Karpas-422 (cell line): Measurements from ENCODE around the gene TBCA. TPM values are rescaled to one million over a fixed set of nuclear protein-coding genes. Genes with fewer than 3 reads are reported as not detected.

Source experiments
- DNase-seq: peaks from one replicate; pipeline ENCODE4 v3.0.0-alpha.2; 2015
- H2AFZ ChIP-seq: fragments of 200-600 bp; sonication (generic); 2 replicates; pipeline ENCODE4 v1.6.1; 2014; ENCODE audit warnings: antibody characterized with exemption, low read length, mixed read lengths
- H3K27ac ChIP-seq: fragments of 200-600 bp; sonication (generic); 2 replicates; pipeline ENCODE4 v1.5.1; 2014; ENCODE audit warnings: mild to moderate bottlenecking, low read length, moderate library complexity
- H3K27me3 ChIP-seq: fragments of 200-600 bp; sonication (generic); 2 replicates; pipeline ENCODE4 v1.6.1; 2014; ENCODE audit warnings: low read length, mixed read lengths
- H3K36me3 ChIP-seq: fragments of 200-600 bp; sonication (generic); 2 replicates; pipeline ENCODE4 v1.6.1; 2014; ENCODE audit warnings: low read length, mixed read lengths; ENCODE audit not compliant: insufficient read depth
- H3K4me1 ChIP-seq: fragments of 200-600 bp; sonication (generic); 2 replicates; pipeline ENCODE4 v1.6.1; 2014; ENCODE audit warnings: mild to moderate bottlenecking, low read length, mixed read lengths
- H3K4me2 ChIP-seq: fragments of 200-600 bp; sonication (generic); 2 replicates; pipeline ENCODE4 v1.6.1; 2014; ENCODE audit warnings: low read length, low read depth, mild to moderate bottlenecking; ENCODE audit not compliant: poor library complexity, severe bottlenecking
- H3K4me3 ChIP-seq: fragments of 200-600 bp; sonication (generic); 2 replicates; pipeline ENCODE4 v1.5.1; 2014; ENCODE audit warnings: mild to moderate bottlenecking, antibody characterized with exemption, low read length, mixed read lengths
- H3K79me2 ChIP-seq: fragments of 200-600 bp; sonication (generic); 2 replicates; pipeline ENCODE4 v1.6.1; 2014; ENCODE audit warnings: mild to moderate bottlenecking, low read length, mixed read lengths
- H3K9ac ChIP-seq: fragments of 200-600 bp; sonication (generic); 2 replicates; pipeline ENCODE4 v1.6.0; 2014; ENCODE audit warnings: low read length
- H3K9me2 ChIP-seq: fragments of 200-600 bp; sonication (generic), shearing (Covaris generic); replicated peaks from 2 replicates; pipeline ENCODE4 v1.6.0; 2014; ENCODE audit warnings: mild to moderate bottlenecking, low read length, moderate library complexity; ENCODE audit not compliant: insufficient read depth
- H3K9me3 ChIP-seq: fragments of 300-700, 200-600 bp; sonication (generic); 2 replicates; pipeline ENCODE4 v1.6.1; 2014; ENCODE audit warnings: low read length, mixed read lengths
- H4K20me1 ChIP-seq: fragments of 200-600 bp; sonication (generic); 2 replicates; pipeline ENCODE4 v1.6.1; 2014; ENCODE audit warnings: mild to moderate bottlenecking, antibody characterized with exemption, low read length, low read depth; ENCODE audit not compliant: insufficient read depth
- total RNA-seq: library from RNA; depleted of rRNA; stranded (reverse); fragments of >200 nt; shearing (Covaris generic); gene quantifications from 2 replicates; pipeline ENCODE4 v1.2.3, GENCODE V29; 2014; ENCODE audit warnings: low replicate concordance

The TBCA gene
- total RNA-seq, 1 experiment from 2014 or later, result 324 TPM

DNA sequence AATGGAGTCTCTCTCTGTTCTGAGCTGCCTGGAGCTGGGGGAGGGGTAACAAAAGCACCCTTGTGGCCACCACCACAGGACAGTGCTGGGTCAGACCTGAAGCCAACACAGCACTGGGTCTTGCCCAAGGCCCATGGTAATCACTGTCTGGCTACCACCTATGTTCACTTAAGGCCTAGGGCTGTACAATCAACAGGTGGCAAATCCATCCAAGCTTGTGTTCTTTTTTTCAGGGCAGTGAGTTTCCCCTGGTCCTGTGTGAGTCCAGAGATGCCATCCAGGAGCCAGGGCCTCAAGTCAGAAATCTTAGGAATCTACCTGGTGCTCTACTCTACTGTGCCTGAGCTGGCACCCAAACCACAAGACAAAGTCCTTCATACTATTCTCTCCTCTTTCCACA, 117.5 kb downstream of the TBCA start:
- Histone ChIP-seq H3K4me1 (no peaks in the 10 kb centered on the region), H4K20me1 (no peaks in the 10 kb centered on the region), H3K79me2 (no peaks in the 10 kb centered on the region), H3K36me3 (no peaks in the 10 kb centered on the region), H2AFZ (no peak overlapping the region), H3K4me2 (no peak overlapping the region), H3K9ac (no peak overlapping the region), H3K27me3 (no peaks in the 10 kb centered on the region; the same call in 1 of the 2 replicates), H3K9me2 (no peaks in the 10 kb centered on the region), H3K27ac (no peak overlapping the region), H3K4me3 (no peak overlapping the region), H3K9me3 (no peaks in the 10 kb centered on the region)
- no peak for DNase-seq

DNA sequence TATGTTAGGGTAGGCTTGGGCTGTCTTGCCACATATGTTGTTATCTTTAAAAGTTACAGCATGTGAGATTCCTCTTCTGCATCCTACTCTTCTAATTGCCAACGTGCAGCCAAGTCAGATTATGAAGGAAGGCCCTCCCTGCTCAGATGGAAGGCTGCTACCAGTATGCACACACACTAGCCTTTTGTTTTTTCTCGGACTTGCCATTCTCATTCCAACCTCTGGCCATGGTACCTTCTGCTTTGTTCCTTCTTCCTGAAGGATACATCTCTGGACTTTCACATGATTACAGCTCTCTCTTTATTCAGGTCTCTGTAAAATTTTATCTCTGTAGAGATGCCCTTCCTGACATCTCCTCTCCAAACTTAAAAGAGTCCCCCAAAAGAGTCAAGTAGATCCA, 124.8 kb downstream of the TBCA start:
- no peaks in the 10 kb centered on the region for H3K9me2 ChIP-seq

DNA sequence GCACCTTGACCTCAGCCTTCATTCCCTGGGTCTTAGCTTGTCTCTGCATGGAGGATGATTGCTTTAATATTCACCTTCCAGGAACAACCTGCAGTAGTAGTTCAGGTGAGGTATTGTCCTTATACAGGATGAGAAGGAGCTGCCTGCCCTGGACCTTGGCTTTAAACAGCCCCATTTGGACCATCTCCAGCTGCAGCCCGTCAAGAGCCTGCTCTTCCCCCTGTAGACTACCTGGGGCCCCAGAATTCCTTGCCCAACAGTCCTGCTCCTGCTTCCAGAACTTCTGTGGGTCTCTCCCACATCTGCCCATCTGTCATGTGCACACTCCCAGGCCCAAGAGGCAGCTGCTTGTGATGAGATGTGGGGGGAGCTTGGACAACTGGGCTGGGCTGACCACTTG, 125.5 kb downstream of the TBCA start:
- H3K4me1 ChIP-seq, result no peaks in the 10 kb centered on the region
- no peak overlapping the region for H3K4me3 ChIP-seq
- H3K9me3 ChIP-seq, result no peaks in the 10 kb centered on the region
- no peaks in the 10 kb centered on the region for H3K36me3 ChIP-seq
- H2AFZ ChIP-seq, result no peak overlapping the region
- no peaks in the 10 kb centered on the region for H3K9me2 ChIP-seq
- H3K27me3 ChIP-seq, result no peaks in the 10 kb centered on the region
- no peak for DNase-seq
- H3K27ac ChIP-seq, result no peak overlapping the region
- no peaks in the 10 kb centered on the region for H4K20me1 ChIP-seq
- no peak overlapping the region for H3K4me2 ChIP-seq
- no peak overlapping the region for H3K9ac ChIP-seq
- H3K79me2 ChIP-seq, result no peaks in the 10 kb centered on the region

More for the DNA sequence above, 124.8 kb downstream of the TBCA start:
- H3K9me3 ChIP-seq, result no peaks in the 10 kb centered on the region
- H3K9ac ChIP-seq, result no peak overlapping the region
- no peaks in the 10 kb centered on the region for H3K4me1 ChIP-seq
- H3K4me3 ChIP-seq, result no peak overlapping the region
- no peaks in the 10 kb centered on the region for H3K79me2 ChIP-seq
- no peak for DNase-seq
- H2AFZ ChIP-seq, result no peak overlapping the region
- H3K36me3 ChIP-seq, result no peaks in the 10 kb centered on the region
- no peaks in the 10 kb centered on the region for H4K20me1 ChIP-seq
- H3K4me2 ChIP-seq, result no peak overlapping the region
- no peak overlapping the region for H3K27ac ChIP-seq
- no peaks in the 10 kb centered on the region for H3K27me3 ChIP-seq

DNA sequence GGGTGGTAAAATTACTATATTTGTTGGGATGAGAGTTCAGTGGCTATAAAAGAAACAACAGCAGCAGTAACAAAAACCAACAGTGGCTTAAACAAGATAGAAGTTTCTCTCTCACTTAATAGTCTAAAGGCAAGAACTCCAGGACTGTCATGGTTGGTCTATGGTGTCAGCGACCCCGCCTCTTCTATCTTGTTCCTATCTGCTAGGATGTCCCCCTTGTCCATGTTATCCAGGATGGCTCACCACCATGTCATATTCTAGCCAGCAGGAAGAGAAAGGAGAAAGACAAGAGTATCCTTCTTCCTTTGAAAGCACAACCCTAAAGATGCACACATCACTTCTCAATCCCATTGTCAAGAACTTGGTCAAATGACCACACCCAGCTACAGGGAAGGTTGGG, 126.4 kb downstream of the TBCA start:
- Histone ChIP-seq H3K4me1 (no peaks in the 10 kb centered on the region), H3K9ac (no peak overlapping the region), H3K9me3 (no peaks in the 10 kb centered on the region), H2AFZ (no peak overlapping the region), H4K20me1 (no peaks in the 10 kb centered on the region), H3K36me3 (no peaks in the 10 kb centered on the region), H3K27me3 (no peaks in the 10 kb centered on the region), H3K79me2 (no peaks in the 10 kb centered on the region), H3K4me2 (no peak overlapping the region), H3K27ac (no peak overlapping the region), H3K9me2 (no peaks in the 10 kb centered on the region), H3K4me3 (no peak overlapping the region)
- no peak for DNase-seq

DNA sequence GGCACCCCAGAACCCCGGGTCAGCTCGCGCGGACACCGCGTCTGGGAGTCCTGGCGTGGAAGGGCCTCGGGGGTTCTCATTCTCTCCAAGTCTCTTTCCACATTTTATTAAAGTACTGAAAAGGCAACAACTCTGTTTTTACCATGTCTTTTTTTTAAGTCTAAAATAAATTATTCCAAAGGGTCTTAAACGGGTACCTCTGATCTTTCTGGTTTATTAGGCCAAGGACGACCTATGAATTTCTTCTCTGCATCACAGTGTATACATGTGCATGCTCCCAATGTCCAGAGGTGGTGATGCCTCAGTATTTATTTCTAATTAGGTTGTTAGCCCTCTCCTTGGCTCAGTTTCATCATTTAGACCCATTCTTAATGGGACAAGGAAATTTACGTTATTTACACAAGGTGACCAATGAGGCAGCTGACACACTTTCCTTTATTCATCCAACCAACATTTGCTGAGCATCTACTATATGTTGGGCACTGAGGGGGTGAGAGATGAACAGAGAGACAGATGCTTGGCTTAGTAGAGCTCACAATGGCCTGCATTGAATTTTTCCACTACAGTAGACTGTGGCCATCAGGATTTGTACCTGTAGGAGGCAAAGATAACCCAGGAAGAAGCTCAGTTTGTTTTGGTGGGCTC, 130.0 kb downstream of the TBCA start:
- H3K27me3 ChIP-seq, result no peaks in the 10 kb centered on the region
- no peak overlapping the region for H3K4me2 ChIP-seq

DNA sequence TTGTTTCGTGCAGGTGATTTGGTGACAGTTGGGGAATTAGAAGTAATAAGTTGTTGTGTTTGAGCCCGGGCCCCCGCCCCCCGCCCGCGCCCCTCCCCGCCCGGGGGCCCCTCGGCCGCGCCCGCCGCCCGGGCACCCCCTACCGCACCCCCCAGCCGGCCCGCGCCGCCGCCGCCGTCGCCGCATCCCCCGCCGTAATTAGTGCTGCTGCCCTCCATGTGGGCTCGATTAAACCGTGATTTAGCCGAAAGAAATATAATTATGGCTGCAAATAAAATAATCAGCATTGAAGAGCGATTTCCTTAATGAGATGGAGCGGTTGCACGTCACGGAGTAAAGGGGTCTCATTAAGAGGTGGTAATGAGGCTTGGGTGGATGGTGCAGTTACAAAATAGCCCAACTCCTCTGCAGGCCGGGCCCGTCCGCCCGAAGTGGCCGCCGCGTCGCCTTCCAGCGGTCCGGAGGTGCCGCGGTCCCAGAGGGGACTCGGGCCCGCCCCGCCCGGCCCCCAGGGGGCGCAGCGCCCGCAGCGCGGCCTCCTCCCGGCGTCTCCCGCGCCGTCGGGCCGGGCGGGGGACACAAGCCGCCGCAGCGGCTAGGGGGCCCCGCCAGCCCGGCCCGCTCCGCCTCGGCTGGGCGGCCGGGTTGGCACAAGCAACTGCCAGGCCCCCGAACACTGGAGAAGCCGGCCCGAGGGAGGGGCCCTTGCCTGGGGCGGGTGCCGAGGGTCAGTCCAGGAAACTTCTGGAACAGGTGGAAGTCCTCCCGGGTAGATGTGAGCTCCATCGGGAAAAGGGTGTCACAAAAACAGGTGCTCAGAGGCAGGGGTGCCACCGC, 130.8 kb downstream of the TBCA start:
- Histone ChIP-seq H3K4me1 (no peaks in the 10 kb centered on the region), H3K9me2 (no peaks in the 10 kb centered on the region), H3K79me2 (no peaks in the 10 kb centered on the region), H3K4me2 (peak overlapping the region; percentile 47), H3K27me3 (no peaks in the 10 kb centered on the region), H4K20me1 (no peaks in the 10 kb centered on the region), H3K9me3 (no peaks in the 10 kb centered on the region), H3K36me3 (no peaks in the 10 kb centered on the region), H3K27ac (no peak overlapping the region), H3K9ac (no peak overlapping the region), H3K4me3 (no peak overlapping the region), H2AFZ (no peak overlapping the region)
- DNase-seq, result peak; percentile 58

More for the DNA sequence above, 130.0 kb downstream of the TBCA start:
- Histone ChIP-seq H3K4me3 (no peak overlapping the region), H3K27ac (no peak overlapping the region), H3K36me3 (no peaks in the 10 kb centered on the region), H3K9me3 (no peaks in the 10 kb centered on the region), H2AFZ (no peak overlapping the region), H3K4me1 (no peaks in the 10 kb centered on the region), H3K9me2 (no peaks in the 10 kb centered on the region), H3K79me2 (no peaks in the 10 kb centered on the region), H4K20me1 (no peaks in the 10 kb centered on the region), H3K9ac (no peak overlapping the region)
- DNase-seq, result no peak

DNA sequence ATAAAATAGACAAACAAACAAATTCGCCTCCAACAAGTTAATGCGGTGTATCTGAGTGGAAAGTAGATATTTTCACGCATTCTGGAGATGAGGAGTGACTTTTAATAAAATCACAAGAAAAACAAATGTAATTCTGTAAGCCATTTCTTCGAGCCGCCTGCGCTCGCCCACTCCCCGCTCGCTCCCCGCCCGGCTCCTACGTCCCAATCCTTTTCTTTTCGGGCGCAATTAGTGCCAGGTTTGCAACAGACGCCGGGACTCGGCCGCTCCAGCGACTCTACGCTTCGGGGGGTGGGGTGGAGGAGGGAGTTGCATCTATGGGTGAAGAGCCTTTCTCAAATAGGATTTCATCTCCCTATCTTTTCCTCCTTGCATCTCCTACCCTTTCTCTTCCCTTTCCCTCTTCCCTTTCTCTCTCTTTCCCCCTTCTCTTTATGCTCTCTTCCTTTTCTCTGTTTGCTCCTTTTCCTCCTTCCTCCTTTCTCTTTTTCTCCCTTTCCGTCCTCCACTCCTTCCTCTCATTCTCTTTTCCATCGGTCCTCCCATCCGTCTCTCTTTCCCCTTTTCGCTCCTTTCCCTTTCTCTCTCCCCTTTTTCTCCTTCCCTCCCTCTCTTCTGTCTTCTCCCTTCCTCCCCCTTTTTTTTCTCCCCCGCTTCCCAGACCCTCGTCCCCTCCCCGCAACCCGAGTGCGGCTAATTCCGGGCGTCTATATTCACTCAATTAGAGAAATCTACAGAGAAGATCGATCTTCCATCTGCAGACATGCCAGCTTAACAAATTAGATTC, 131.6 kb downstream of the TBCA start:
- Histone ChIP-seq H3K27me3 (no peaks in the 10 kb centered on the region), H4K20me1 (no peaks in the 10 kb centered on the region), H3K9ac (no peak overlapping the region), H3K4me1 (no peaks in the 10 kb centered on the region), H2AFZ (no peak overlapping the region), H3K4me3 (no peak overlapping the region), H3K9me3 (no peaks in the 10 kb centered on the region), H3K9me2 (no peaks in the 10 kb centered on the region), H3K79me2 (no peaks in the 10 kb centered on the region), H3K36me3 (no peaks in the 10 kb centered on the region), H3K4me2 (no peak overlapping the region), H3K27ac (no peak overlapping the region)
- DNase-seq, result no peak
